Renal pelvis (tissue), 4 donors: ENCODE results near the gene FARP1. TPM values are rescaled to one million over a fixed set of nuclear protein-coding genes. Genes with fewer than 3 reads are reported as not detected.

Experiments
- DNase-seq: peaks from one replicate; pipeline ENCODE4 v3.0.0-alpha.2; 2013
- polyA plus RNA-seq, 3 donors: library from polyadenylated mRNA; unstranded; fragments of 120-200 nt; gene quantifications; one replicate each; pipeline ENCODE4 v1.2.1, GENCODE V29; 2013; ENCODE audit not compliant: insufficient read length in 3 of 3

The FARP1 gene
- polyA plus RNA-seq, 3 donors = 249 to 303 (median 268) TPM

- DNase-seq = peak; percentile 90
These were observed 136.7 kb downstream of the FARP1 start for GRCh38 chr13:98279473-98280175.

DNA sequence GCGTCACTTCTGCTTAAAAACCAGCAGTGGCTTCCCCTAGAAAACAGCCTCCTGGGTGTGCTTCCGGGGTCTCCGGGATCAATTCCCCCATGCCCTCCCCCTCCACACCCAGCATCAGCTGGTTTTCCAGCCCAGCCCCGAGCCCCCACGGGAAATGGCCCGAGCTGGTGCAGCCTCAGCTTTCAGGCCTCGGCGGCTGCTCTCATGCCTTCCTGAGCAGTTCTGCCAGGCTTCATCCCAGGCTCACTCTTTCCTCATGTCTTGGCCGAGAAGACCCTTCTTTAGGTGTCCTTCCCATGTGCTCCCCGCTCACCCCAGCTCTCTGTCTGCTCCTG lies 137.2 kb downstream of the FARP1 start:
- DNase-seq = no peak

DNA sequence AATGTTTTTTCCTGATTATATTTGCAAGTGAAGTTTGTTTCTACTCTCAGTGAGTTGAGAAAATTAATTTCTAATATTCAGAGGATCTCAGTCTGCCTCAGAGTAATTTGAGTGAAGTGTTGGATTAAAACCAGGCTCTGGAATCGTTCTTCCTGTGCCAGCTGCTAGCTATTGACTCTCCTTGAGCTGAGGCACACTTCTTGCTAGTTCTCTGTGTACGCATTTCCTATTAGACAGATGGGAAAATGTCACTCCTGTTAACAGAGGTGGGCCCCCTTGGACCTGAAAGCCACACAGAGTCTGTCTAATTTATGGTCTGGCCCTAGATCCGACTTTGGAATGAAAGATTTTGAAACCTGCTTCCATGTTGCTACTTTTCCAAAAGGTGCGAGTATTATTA lies 141.8 kb downstream of the FARP1 start:
- DNase-seq = no peak

GRCh38 chr13:98285317-98285716 lies 142.4 kb downstream of the FARP1 start:
- DNase-seq = no peak

DNA sequence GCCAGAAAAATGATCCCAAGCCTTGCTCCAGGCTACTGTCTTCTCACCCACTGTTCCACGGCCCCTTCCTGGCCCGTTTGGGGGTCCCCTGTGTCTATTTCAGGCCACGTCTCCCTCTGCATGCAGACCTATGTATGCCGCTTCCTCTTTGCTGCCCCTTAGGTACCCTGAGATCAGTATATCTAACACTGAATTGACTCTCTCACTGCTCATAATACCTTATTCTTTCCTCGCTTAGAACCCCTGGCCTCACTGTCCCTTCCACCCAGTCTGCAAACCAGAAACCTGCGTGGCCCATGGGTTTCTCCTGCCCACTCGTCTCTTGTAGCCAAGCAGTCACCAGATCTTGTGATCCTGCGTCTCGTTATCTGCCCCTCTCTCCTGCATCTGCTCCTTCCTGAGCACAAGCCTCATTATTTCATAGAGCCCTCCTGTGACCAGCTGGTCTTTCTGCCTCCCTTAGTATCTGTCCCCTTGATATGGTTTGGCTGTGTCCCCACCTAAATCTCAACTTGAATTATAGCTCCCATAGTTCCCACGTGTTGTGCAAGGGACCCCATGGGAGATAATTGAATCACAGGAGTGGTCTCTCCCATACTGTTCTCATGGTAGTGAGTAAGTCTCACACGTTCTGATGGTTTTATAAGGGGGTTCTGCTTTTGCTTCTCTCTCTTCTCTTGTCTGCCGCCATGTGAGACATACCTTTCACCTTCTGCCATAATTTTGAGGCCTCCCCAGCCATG lies 143.1 kb downstream of the FARP1 start:
- DNase-seq = no peak

DNA sequence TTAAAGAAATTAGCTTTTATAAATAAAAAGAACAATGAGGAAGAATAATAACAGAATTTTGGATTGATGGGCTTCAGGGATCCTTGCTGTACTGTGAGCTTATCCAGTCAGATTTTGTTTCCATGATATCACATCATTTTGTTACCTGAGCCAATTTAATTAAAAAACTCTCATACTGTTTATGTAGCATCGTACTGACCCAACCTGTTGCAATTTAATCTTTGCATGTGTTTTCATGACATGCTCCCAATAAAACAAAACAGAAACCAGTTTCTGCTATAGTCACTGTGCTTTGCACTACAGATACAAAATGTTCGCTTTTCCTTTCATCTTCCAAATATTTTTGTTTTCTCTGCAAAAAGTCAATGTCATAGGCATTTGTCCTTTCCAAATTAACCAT lies 143.9 kb downstream of the FARP1 start:
- DNase-seq = no peak

DNA sequence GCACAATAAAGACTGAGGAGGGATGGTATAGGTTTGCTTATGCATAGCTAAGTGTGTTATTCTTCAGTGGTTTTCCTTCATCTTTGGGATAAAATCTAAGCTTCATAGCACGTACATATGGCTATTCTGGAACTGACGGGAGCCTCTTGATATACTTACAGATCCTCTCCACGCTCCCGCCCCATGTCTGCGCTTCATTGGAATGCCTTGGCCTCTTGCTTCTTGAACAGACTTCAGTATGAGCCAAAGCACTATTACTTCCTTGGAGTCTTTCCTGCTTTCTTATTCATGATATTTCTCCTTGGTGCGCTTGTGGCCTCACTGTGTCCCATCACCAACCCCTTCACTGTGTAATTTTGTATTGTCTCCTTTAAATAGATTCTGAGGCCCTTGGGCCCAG lies 145.3 kb downstream of the FARP1 start:
- no peak for DNase-seq

DNA sequence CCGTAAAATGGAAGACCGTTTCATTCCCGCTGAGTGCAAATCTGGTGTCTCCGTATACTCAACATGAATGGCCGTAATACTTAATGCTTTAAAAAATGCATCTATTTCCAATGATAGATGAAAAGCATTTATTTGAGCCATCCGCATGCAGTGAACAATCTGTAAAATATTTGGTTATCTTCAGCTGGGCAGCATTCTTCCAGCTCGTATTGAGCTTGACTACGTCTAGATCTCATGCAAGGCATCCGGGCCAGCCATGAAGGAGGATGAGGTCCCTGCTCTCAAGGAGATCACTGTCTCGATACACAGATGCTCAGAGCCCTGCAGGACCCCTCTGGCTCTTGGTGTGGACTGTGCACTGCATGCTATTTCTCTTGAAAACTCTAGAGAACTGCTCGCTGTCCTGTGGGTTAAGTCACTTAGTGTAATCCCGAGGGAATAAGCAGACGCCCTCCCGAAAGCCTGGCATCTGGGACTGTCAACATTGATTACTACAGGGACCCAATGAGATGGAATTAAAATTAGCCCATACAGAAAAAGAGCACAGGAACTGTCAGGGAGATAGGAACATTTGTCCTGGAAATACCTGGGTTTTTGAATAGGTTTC lies 146.5 kb downstream of the FARP1 start:
- no peak for DNase-seq

- DNase-seq = no peak
These were observed 147.4 kb downstream of the FARP1 start for GRCh38 chr13:98290261-98290660.

GRCh38 chr13:98291658-98292057 lies 148.8 kb downstream of the FARP1 start:
- DNase-seq = no peak

DNA sequence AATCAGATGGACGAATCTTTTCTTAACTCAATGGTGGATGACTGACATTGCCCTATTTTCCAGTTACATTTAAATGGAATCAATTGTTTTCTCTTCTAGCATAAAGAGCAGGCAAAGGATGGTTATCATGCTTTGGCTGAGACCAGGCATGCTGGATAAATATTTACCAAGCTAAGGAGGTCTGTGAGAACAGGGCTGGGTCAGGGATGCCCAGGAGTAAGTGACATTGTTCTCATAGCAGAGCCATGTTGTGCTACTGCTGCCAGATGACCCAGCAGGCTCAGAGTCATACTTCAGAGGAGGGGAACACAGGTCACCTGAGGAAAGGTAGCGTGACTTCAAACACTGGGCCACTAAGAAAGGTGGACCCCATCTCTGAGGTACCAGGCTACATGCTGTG lies 150.2 kb downstream of the FARP1 start:
- DNase-seq = no peak

DNA sequence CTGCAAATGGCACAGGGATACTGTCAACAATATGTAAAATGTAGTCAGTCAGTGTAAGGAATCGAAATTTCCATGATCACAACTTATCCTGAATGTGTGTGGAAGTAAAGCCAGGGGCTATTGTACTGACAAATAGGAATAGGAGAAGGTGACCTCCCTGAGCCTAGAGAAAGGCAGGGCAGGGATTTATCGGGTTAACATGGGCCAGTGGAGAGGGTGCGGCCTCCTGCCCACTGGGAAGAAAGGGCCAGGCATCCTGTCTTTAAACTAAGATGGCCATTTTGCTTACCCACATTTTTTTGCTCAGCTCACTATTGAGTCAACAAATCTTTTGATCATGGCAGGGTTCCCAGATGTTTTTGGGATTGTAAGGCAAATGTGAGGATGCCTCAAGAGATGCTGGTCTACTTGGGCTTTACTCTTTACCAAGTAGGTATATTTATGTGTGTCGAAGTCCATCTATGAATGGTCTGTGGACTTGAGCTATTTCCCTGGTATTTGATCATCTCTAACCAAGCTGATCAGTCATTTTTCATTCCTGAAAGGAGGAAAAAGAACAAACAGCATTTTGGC lies 150.8 kb downstream of the FARP1 start:
- no peak for DNase-seq

GRCh38 chr13:98295371-98295770 lies 152.5 kb downstream of the FARP1 start:
- no peak for DNase-seq

DNA sequence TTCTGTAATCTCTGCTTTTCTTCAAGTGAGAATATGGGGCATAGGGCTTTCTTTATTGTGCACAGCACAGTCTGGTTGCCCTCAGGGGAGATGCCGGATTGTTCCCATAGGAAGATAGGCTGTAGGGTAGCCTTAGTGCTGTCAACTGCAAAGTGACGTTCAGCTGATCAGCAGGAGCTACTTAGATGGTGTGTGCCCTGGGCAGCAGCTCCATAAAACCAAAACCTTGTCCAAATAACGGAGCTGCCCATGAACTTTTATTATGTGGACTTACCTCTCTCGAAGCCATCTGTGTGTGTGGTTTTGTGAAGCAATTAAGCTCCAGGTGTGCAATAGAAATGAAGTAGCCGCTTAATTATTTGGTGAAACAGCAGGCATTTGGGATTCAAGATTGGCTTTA lies 154.2 kb downstream of the FARP1 start:
- DNase-seq = no peak

- no peak for DNase-seq
These were observed 154.9 kb downstream of the FARP1 start for GRCh38 chr13:98297745-98298144.

DNA sequence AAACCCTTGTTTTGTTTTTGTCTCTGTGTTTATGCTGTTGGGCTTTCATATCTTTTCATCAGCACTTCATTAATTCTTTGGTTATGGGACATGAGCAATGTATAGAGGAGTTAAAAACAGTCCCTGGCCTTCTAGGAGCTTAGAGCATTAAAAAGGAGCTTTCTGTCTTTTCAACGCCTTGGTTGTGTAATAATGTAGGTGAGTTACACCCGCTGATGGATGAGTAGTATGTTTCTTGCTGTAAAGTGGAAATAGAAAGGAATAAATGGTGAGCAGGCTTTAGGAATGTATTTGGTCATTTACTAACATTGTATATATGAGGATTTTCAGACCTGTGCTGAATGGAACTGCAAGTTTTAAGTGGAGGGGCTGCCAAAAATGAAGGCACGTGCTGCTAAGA lies 155.7 kb downstream of the FARP1 start:
- no peak for DNase-seq

GRCh38 chr13:98299235-98299965 lies 156.5 kb downstream of the FARP1 start:
- no peak for DNase-seq

DNA sequence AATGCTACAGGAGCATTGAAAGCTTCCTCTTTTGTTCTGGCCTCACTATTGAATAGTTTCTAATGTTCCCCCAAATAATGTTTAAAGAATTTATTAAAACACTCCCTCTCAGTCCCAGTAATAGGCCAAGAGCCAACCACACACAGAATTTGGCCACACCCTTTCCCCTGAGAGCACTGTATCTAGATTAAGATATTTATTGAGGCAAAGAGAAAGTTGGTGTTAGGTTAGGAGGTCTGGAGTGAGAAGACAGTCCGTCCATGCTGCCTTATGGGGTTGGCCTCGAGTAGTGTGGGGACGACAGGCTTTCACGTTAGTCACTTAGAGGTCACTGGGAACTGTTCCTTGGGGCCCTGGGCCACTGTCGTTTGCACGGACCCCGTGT lies 157.1 kb downstream of the FARP1 start:
- DNase-seq = no peak

DNA sequence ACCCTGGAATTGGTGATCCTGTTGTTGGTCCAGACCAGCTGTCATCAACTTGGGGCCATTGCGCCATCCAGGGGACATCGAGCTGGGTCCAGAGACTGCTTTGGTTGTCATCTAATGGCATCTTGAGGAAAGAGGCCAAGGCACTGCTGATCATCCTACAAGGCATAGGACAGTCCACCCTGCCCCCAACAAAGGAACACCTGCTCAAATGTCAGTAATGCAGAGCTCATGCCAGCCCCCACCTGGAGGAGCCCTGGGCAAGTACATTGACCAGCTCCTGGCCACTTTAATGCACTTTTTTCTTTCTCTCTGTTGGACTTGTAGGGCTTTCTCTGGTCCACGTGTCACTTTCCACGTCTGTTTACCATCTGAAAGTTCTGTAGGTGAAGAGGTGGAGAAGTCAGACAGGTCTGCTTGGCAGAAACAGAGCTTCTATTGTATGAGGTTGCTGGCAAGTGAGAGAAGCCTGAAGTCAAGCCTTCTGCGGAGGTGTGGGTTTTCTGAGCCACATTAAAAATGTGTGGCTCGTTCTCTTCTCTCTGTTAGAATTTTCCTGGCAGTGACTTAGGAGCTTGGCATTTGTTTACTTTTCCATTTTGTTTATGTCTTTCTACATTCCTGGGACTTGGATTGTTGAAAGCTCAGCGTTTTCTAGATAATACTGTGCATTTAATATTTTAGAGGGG lies 158.2 kb downstream of the FARP1 start:
- no peak for DNase-seq

DNA sequence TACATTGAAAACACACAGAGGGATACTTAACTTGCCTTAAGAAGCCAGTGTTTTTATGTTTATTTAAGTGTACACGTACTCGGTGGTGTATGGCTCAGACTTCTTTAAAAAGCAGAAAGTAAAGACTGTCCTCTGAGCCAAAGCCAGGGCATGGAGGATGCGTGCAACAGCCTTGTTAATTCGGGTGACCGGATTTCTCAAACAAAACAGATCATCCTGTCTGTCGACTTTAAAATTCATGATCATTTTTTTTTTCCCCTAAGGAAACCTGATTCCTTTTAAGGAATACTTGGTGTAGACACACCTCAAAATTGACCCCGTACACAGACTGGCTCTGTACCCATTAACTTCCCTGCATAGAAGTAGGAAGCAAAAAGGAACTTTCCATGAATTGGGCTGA lies 158.8 kb downstream of the FARP1 start:
- DNase-seq = no peak

- DNase-seq = no peak
These were observed 161.0 kb downstream of the FARP1 start for GRCh38 chr13:98303858-98304257.

- no peak for DNase-seq
These were observed 162.8 kb downstream of the FARP1 start for GRCh38 chr13:98305670-98306069.
